Measurements from ENCODE around the gene MTMR3.

- TF ChIP-seq CTCF (IDR thresholded peaks at IDR 0.05; ENCODE audit: borderline replicate concordance, extremely low read depth, low read length, poor library complexity, severe bottlenecking), result no peak
- TF ChIP-seq EZH2 (IDR thresholded peaks at IDR 0.05; ENCODE audit: borderline replicate concordance, low read depth, low read length, severe bottlenecking), result no peak
Observed at GRCh38 chr22:30062950-30063349, 180.0 kb downstream of the MTMR3 start.
